K562 (cell line): ENCODE data around the gene CRB2. TPM values are rescaled to one million over a fixed set of nuclear protein-coding genes. Genes with fewer than 3 reads are reported as not detected.

ENCODE experiments used
- ATAC-seq: fragments of 200-7000 bp; cut with Tn5 transposase; 3 replicates; pipeline ENCODE4 v1.9.1; 2020; ENCODE audit warnings: moderate library complexity
- BruUV-seq: library from RNA; stranded (reverse); fragments of 400-500 nt; replicated peaks from 2 replicates; lab custom pipeline; 2021; lab: Mats Ljungman, UMichigan
- CTCF ChIA-PET: fragments of 300-600 bp; formaldehyde crosslinking; extraction: SDS; loops from one replicate; lab custom pipeline; 2021; ENCODE audit warnings: low intra/inter-chr PET ratio; lab: Yijun Ruan, JAX
- POLR2A ChIA-PET: fragments of 300-600, 350-650 bp; sonication (Branson Sonifier 250); formaldehyde crosslinking; extraction: SDS; loops from one replicate; lab custom pipeline; 2021; ENCODE audit warnings: antibody characterized with exemption, inconsistent platforms; lab: Yijun Ruan, JAX
- DNase-seq, 4 experiments: peaks; one replicate each; pipeline versions ENCODE4 v3.0.0 to v3.0.0-alpha.2; 2011 to 2018; ENCODE audit warnings: low spot score in 3 of 4, mixed read lengths in 3 of 4; ENCODE audit errors: extremely low read depth in 1 of 4
- FAIRE-seq: peaks from 2 replicates; lab custom pipeline; 2011; peaks lifted over from hg19 to GRCh38; lab: Jason Lieb, UNC
- H2AFZ ChIP-seq: 2 replicates; pipeline ENCODE4 v1.6.0; 2011; ENCODE audit warnings: low read depth, low read length, control low read depth, inconsistent platforms
- H3K27ac ChIP-seq: fragments of 200-600 bp; 3 replicates; pipeline ENCODE4 v1.8.0; 2011; ENCODE audit warnings: low read depth, mild to moderate bottlenecking, control low read depth, inconsistent platforms, low read length, moderate library complexity, mixed read lengths; ENCODE audit errors: extremely low read depth
- H3K27me3 ChIP-seq, 2 experiments: fragments of 300-600 bp in 1 of 2; 2 replicates in 1 of 2; 3 replicates in 1 of 2; pipeline versions ENCODE4 v1.6.0 to v1.8.0; 2011; ENCODE audit warnings: inconsistent platforms in 2 of 2, low read length in 2 of 2, mild to moderate bottlenecking in 1 of 2, mixed read lengths in 1 of 2, moderate library complexity in 1 of 2; ENCODE audit not compliant: control insufficient read depth in 2 of 2, insufficient read depth in 2 of 2
- H3K36me3 ChIP-seq: fragments of 300-600 bp; 3 replicates; pipeline ENCODE4 v1.8.0; 2011; ENCODE audit warnings: mild to moderate bottlenecking, low read length, inconsistent platforms; ENCODE audit not compliant: control insufficient read depth, insufficient read depth
- H3K4me1 ChIP-seq, 2 experiments: fragments of 200-600 bp in 1 of 2; replicated peaks in 1 of 2; 2 replicates in 1 of 2; 3 replicates in 1 of 2; pipeline versions ENCODE4 v1.5.1 to v1.8.0; 2011; ENCODE audit warnings: inconsistent platforms in 2 of 2, low read length in 2 of 2, mild to moderate bottlenecking in 1 of 2, mixed read lengths in 1 of 2, moderate library complexity in 1 of 2; ENCODE audit not compliant: control insufficient read depth in 2 of 2, insufficient read depth in 2 of 2
- H3K4me2 ChIP-seq: 2 replicates; pipeline ENCODE4 v1.6.1; 2011; ENCODE audit warnings: low read length, control low read depth, inconsistent platforms, mixed read lengths; ENCODE audit not compliant: insufficient read depth
- H3K4me3 ChIP-seq: fragments of 200-600 bp; sonication (generic), shearing (Covaris generic); 2 replicates; pipeline ENCODE4 v1.5.1; 2016; ENCODE audit warnings: control low read depth, inconsistent platforms
- H3K79me2 ChIP-seq: fragments of 200-600 bp; 3 replicates; pipeline ENCODE4 v1.8.0; 2011; ENCODE audit warnings: low read length, inconsistent platforms; ENCODE audit not compliant: control insufficient read depth, insufficient read depth
- H3K9ac ChIP-seq, 2 experiments: 2 replicates each; pipeline versions ENCODE4 v1.6.0 to v1.6.1; 2011; ENCODE audit warnings: low read depth in 2 of 2, low read length in 2 of 2, control low read depth in 1 of 2, inconsistent platforms in 1 of 2, mild to moderate bottlenecking in 1 of 2, mixed read lengths in 1 of 2; ENCODE audit not compliant: insufficient read depth in 1 of 2
- H3K9me1 ChIP-seq: one replicate; pipeline ENCODE4 v1.6.0; 2011; ENCODE audit warnings: inconsistent platforms, mild to moderate bottlenecking, low read length, moderate library complexity; ENCODE audit not compliant: control insufficient read depth, insufficient read depth
- H3K9me3 ChIP-seq: replicated peaks from 2 replicates; pipeline ENCODE4 v1.5.1; 2011; ENCODE audit warnings: low read depth, low read length, inconsistent platforms; ENCODE audit not compliant: control insufficient read depth, insufficient read depth
- H4K20me1 ChIP-seq: replicated peaks from 2 replicates; pipeline ENCODE4 v1.6.1; 2011; ENCODE audit warnings: low read length, inconsistent platforms, mixed read lengths; ENCODE audit not compliant: control insufficient read depth, insufficient read depth
- CHD7 ChIP-seq: fragments of 200-600 bp; sonication (generic); IDR thresholded peaks from one replicate; pipeline ENCODE4 v1.6.1; 2012; ENCODE audit warnings: mild to moderate bottlenecking, low read depth, low read length, inconsistent platforms
- GTF3C2 ChIP-seq: IDR thresholded peaks from 3 replicates; pipeline ENCODE4 v1.6.1; 2011; ENCODE audit warnings: borderline replicate concordance, mild to moderate bottlenecking, moderate library complexity; ENCODE audit not compliant: insufficient read length; ENCODE audit errors: extremely low read depth
- RCOR1 ChIP-seq, 2 experiments: IDR thresholded peaks; 2 replicates each; pipeline ENCODE4 v1.6.1; 2012; ENCODE audit warnings: low read depth in 2 of 2, low read length in 2 of 2, borderline replicate concordance in 1 of 2, improper control_type of control experiment in 1 of 2
- SIX5 ChIP-seq, 2 experiments: IDR thresholded peaks; 2 replicates each; pipeline ENCODE4 v1.6.1; 2011; ENCODE audit warnings: low read length in 2 of 2, borderline replicate concordance in 1 of 2, low read depth in 1 of 2, mild to moderate bottlenecking in 1 of 2, moderate library complexity in 1 of 2; ENCODE audit not compliant: insufficient read depth in 1 of 2
- WGBS: fragments of 100-300 bp; shearing (Covaris generic); methylation state at CpG from one replicate; pipeline ENCODE4 v1.1.6; 2016; ENCODE audit warnings: low coverage, mixed read lengths; ENCODE audit not compliant: insufficient coverage; ENCODE audit errors: missing lambda C conversion rate; 5-methylcytosine and 5-hydroxymethylcytosine counted together
- in situ Hi-C: fragments of 300-500 bp; cut with MboI; formaldehyde crosslinking; loops from 4 replicates; pipeline ENCODE4 v1.15.0; 2018; ENCODE audit warnings: inconsistent platforms, mixed read lengths
- intact Hi-C: fragments of 100-400 bp; cut with micrococcal nuclease; formaldehyde crosslinking; loops from 2 replicates; pipeline ENCODE4 v1.14.2; 2022
- polyA plus RNA-seq, 8 experiments: library from polyadenylated mRNA; depleted of rRNA in 4 of 8; stranded (reverse) in 5 of 8; unstranded in 3 of 8; fragments of >200 nt; fragmentation: Nextera tagmentation in 2 of 8; fragmentation: Illumina TruSeq in 1 of 8; extraction: Ambion mirVana in 2 of 8; extraction: Trizol in 1 of 8; gene quantifications; 2 replicates each; pipeline versions ENCODE4 v1.2.1 to v1.2.3, GENCODE V29; 2011 to 2014; ENCODE audit warnings: inconsistent platforms in 1 of 8, missing spikeins in 1 of 8
- total RNA-seq, 7 experiments: library from RNA; depleted of rRNA in 6 of 7; stranded (reverse); fragments of >200 nt in 6 of 7; fragmentation: Illumina TruSeq in 2 of 7; extraction: Trizol in 2 of 7; gene quantifications; 2 replicates each; pipeline versions ENCODE4 v1.2.1 to v1.2.3, GENCODE V29; 2011 to 2021; ENCODE audit warnings: low replicate concordance in 1 of 7

CRB2 gene
- total and polyA plus RNA-seq, 9 of the 15 experiments (the other 6 are each of a cell fraction or from before 2014, with no cell fraction given), result 0.13 to 1.2 (median 0.25) TPM; not detected in 2

- intact Hi-C loops, result no loop called here
- H3K9me3 ChIP-seq, result no peaks in the 10 kb centered on the region
- H3K4me3 ChIP-seq, result no peak overlapping the region
- no peak overlapping the region for H3K9ac ChIP-seq
- no peaks in the 10 kb centered on the region for H3K79me2 ChIP-seq
- BruUV-seq, result no TSS peak
- ChIA-PET POLR2A (interaction anchor here (1.1 to 1.4 kb wide), 2 partner anchors 9 to 16 kb away, joined by 3 to 4 read pairs; no protein-coding TSS in a partner anchor), CTCF (no interaction called here)
- peaks cover 0 to 2% of the 10 kb centered on the region in 2 experiments; a peak in 1 of 5 replicates for H3K4me1 ChIP-seq
- DNase-seq (no peak), FAIRE-seq (no peak), ATAC-seq (no peak)
- no peak overlapping the region for H3K27ac ChIP-seq
- 68% methylated on average over 6 of the region's 6 CpGs for WGBS
- no peaks in the 10 kb centered on the region for H3K9me1 ChIP-seq
- H3K36me3 ChIP-seq, result no peaks in the 10 kb centered on the region
- no peaks in the 10 kb centered on the region; the same call in none of the 2 replicates for H4K20me1 ChIP-seq
- in situ Hi-C loops, result no loop called here
- H2AFZ ChIP-seq, result no peak overlapping the region
- no peak overlapping the region for H3K4me2 ChIP-seq
- no peaks in the 10 kb centered on the region for H3K27me3 ChIP-seq
- TF ChIP-seq CHD7, result no peak
- no peak for TF ChIP-seq GTF3C2
- TF ChIP-seq SIX5 (IDR thresholded peaks at IDR 0.05; ENCODE audit: borderline replicate concordance in 1 of 2, insufficient read depth in 1 of 2, low read depth in 1 of 2, low read length in 2 of 2), result no peak
- 0 out of 4 replicates have a peak, but pooled peaks of 1 of the 2 experiments have one; percentile 12 for TF ChIP-seq RCOR1 (IDR thresholded peaks at IDR 0.05; ENCODE audit: borderline replicate concordance in 1 of 2, low read depth in 2 of 2, low read length in 2 of 2)
These were observed 68.7 kb downstream of the CRB2 start for GRCh38 chr9:123424552-123425225.
